WTC11 (cell line): ENCODE measurements around the gene GJA3. TPM values are rescaled to one million over a fixed set of nuclear protein-coding genes. Genes with fewer than 3 reads are reported as not detected.

Experiments
- ATAC-seq: fragments of 200-7000 bp; cut with Tn5 transposase; 2 replicates; pipeline ENCODE4 v1.10.0; 2021; ENCODE audit warnings: mild to moderate bottlenecking, moderate library complexity
- CTCF ChIA-PET: fragments of 300-600 bp; sonication (Branson Sonifier 250); formaldehyde crosslinking; loops from one replicate; lab custom pipeline; 2021; ENCODE audit warnings: antibody characterized with exemption; lab: Charles Lee
- POLR2A ChIA-PET: fragments of 350-600 bp; sonication (Branson Sonifier 250); formaldehyde crosslinking; loops from one replicate; lab custom pipeline; 2021; ENCODE audit warnings: antibody characterized with exemption; lab: Charles Lee
- DNase-seq: peaks from one replicate; pipeline ENCODE4 v3.0.0; 2021; ENCODE audit warnings: low spot score
- H3K27ac Mint-ChIP-seq: 2 replicates; pipeline ENCODE4 v1.8.0; 2021; ENCODE audit warnings: mixed read lengths
- H3K27me3 Mint-ChIP-seq: 2 replicates; pipeline ENCODE4 v1.8.0; 2021; ENCODE audit warnings: low read depth, mild to moderate bottlenecking, moderate library complexity, mixed read lengths
- H3K36me3 Mint-ChIP-seq: 2 replicates; pipeline ENCODE4 v1.8.0; 2021; ENCODE audit warnings: mixed read lengths
- H3K4me1 Mint-ChIP-seq: 2 replicates; pipeline ENCODE4 v1.8.0; 2022; ENCODE audit warnings: mixed read lengths
- H3K4me3 Mint-ChIP-seq: 2 replicates; pipeline ENCODE4 v1.8.0; 2021; ENCODE audit warnings: mild to moderate bottlenecking, moderate library complexity, mixed read lengths
- H3K9me3 Mint-ChIP-seq: 2 replicates; pipeline ENCODE4 v1.8.0; 2021; ENCODE audit warnings: mixed read lengths
- ATF1 ChIP-seq: sonication (generic); formaldehyde crosslinking; IDR thresholded peaks from 2 replicates; pipeline ENCODE4 v1.8.1; 2023; ENCODE audit warnings: mild to moderate bottlenecking, moderate library complexity, missing genetic modification reagents
- CREM ChIP-seq: sonication (generic); formaldehyde crosslinking; IDR thresholded peaks from 2 replicates; pipeline ENCODE4 v1.8.1; 2022; ENCODE audit warnings: mild to moderate bottlenecking, missing genetic modification reagents, moderate library complexity
- ETV6 ChIP-seq: sonication (generic); formaldehyde crosslinking; IDR thresholded peaks from 2 replicates; pipeline ENCODE4 v1.8.1; 2022; ENCODE audit warnings: mild to moderate bottlenecking, missing genetic modification reagents
- FOXP1 ChIP-seq: sonication (generic); formaldehyde crosslinking; IDR thresholded peaks from 2 replicates; pipeline ENCODE4 v1.8.0; 2022; ENCODE audit warnings: missing genetic modification reagents, mild to moderate bottlenecking, moderate library complexity, borderline replicate concordance
- HMGA2 ChIP-seq: fragments of 250-450 bp; sonication (Bioruptor Pico); IDR thresholded peaks from 2 replicates; pipeline ENCODE4 v1.4.0; 2021; ENCODE audit warnings: mild to moderate bottlenecking, moderate library complexity
- IRF2 ChIP-seq: sonication (generic); formaldehyde crosslinking; IDR thresholded peaks from 2 replicates; pipeline ENCODE4 v1.8.0; 2022; ENCODE audit warnings: low read depth, missing genetic modification reagents, borderline replicate concordance
- JAZF1 ChIP-seq: fragments of 250-450 bp; sonication (Bioruptor Pico); IDR thresholded peaks from 2 replicates; pipeline ENCODE4 v1.9.0; 2021; ENCODE audit warnings: moderate library complexity, mild to moderate bottlenecking, inconsistent platforms
- NFE2L1 ChIP-seq: sonication (generic); formaldehyde crosslinking; IDR thresholded peaks from 2 replicates; pipeline ENCODE4 v1.8.1; 2023; ENCODE audit warnings: missing genetic modification reagents
- NR3C1 ChIP-seq: sonication (generic); formaldehyde crosslinking; conservative IDR thresholded peaks from 2 replicates; pipeline ENCODE4 v1.8.1; 2023; ENCODE audit warnings: low read depth, mild to moderate bottlenecking, missing genetic modification reagents
- TCF7 ChIP-seq: sonication (generic); formaldehyde crosslinking; IDR thresholded peaks from 2 replicates; pipeline ENCODE4 v1.8.0; 2022; ENCODE audit warnings: mild to moderate bottlenecking, low read depth, missing genetic modification reagents, moderate library complexity
- TEAD4 ChIP-seq: sonication (generic); formaldehyde crosslinking; IDR thresholded peaks from 2 replicates; pipeline ENCODE4 v1.8.0; 2022; ENCODE audit warnings: mild to moderate bottlenecking, missing genetic modification reagents
- TP53 ChIP-seq: sonication (generic); formaldehyde crosslinking; IDR thresholded peaks from 2 replicates; pipeline ENCODE4 v1.8.1; 2023; ENCODE audit warnings: mild to moderate bottlenecking, missing genetic modification reagents
- ZNF219 ChIP-seq: sonication (generic); formaldehyde crosslinking; IDR thresholded peaks from 2 replicates; pipeline ENCODE4 v1.8.0; 2023; ENCODE audit warnings: missing genetic modification reagents, mild to moderate bottlenecking, borderline replicate concordance
- total RNA-seq: library from RNA; stranded (reverse); gene quantifications from 3 replicates; pipeline ENCODE4 v1.2.3, GENCODE V29; 2021
- TF ChIP-seq, protein P1 (sequence below): sonication (generic); formaldehyde crosslinking; IDR thresholded peaks from 2 replicates; pipeline ENCODE4 v1.8.1; 2023; ENCODE audit warnings: mild to moderate bottlenecking, missing genetic modification reagents, moderate library complexity
- TF ChIP-seq, protein P2 (sequence below): sonication (generic); formaldehyde crosslinking; IDR thresholded peaks from 2 replicates; pipeline ENCODE4 v1.8.0; 2022; ENCODE audit warnings: mild to moderate bottlenecking, missing genetic modification reagents
- TF ChIP-seq, protein P3 (sequence below): sonication (generic); formaldehyde crosslinking; IDR thresholded peaks from 2 replicates; pipeline ENCODE4 v1.8.1; 2023; ENCODE audit warnings: mild to moderate bottlenecking, missing genetic modification reagents, moderate library complexity
- TF ChIP-seq, protein P4 (sequence below): sonication (generic); formaldehyde crosslinking; IDR thresholded peaks from 2 replicates; pipeline ENCODE4 v1.8.1; 2022; ENCODE audit warnings: mild to moderate bottlenecking, moderate library complexity, missing genetic modification reagents
- TF ChIP-seq, protein P5 (sequence below): sonication (generic); formaldehyde crosslinking; IDR thresholded peaks from 2 replicates; pipeline ENCODE4 v1.8.1; 2023; ENCODE audit warnings: mild to moderate bottlenecking, missing genetic modification reagents, borderline replicate concordance
- TF ChIP-seq, protein P6 (sequence below): sonication (generic); formaldehyde crosslinking; IDR thresholded peaks from 2 replicates; pipeline ENCODE4 v1.8.0; 2022; ENCODE audit warnings: mild to moderate bottlenecking, missing genetic modification reagents
- TF ChIP-seq, protein P7 (sequence below): fragments of 250-450 bp; sonication (Bioruptor Pico); IDR thresholded peaks from 2 replicates; pipeline ENCODE4 v1.9.0; 2021; ENCODE audit warnings: mild to moderate bottlenecking

The GJA3 gene
- total RNA-seq, 1 experiment from 2014 or later = 0.48 TPM

DNA sequence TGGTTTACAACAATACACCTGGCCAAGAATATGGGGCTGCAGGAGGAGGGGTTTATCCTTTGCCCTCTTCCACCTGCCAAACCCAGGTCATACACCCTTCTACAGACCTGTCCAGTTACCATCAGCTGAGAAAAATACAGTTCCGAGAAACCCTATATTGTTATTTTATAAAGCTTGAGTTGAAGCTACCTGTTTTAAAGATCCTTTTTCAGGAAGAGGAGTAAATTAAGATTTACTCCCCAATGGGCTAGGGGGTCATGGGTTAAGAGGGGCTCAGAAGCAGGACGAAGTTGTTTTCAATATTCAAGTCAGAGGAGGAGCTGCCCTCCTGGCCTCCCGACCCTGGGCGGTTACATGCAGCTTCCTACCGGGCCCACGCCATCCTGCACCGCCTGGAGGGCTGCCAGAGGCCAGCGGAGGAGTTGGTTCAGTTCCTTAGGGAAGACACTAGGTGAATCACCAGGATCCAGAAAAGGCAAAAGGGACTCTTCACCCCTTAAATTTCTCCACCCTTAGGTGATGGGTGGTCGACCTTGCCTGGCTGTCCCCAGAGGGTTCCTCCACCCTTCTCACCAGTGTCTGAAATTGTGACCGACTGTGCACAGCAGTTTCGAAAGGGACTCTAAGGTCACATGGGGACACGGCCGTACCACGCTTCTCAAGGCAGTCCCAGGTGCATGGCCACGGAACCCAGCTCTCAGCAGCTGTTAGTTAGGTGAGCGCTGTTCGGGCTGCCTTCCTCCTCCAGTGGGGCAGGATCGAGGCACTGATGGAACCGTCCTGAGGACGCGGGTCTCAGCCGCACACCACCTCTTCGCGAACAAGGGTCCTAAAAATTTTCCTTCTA, 30.7 kb upstream of the GJA3 start:
- Mint-ChIP-seq H3K27me3 (peaks cover 86% of the 10 kb centered on the region), H3K9me3 (no peaks in the 10 kb centered on the region), H3K4me1 (peaks cover 18% of the 10 kb centered on the region), H3K4me3 (peak overlapping the region; percentile 68), H3K36me3 (no peaks in the 10 kb centered on the region), H3K27ac (no peak overlapping the region)
- ChIA-PET POLR2A (no interaction called here), CTCF (interaction anchor here (0.6 to 2.2 kb wide), 10 partner anchors 10 to 637 kb away, joined by 3 to 9 read pairs (median 5); partner anchors contain the start of gene GJA3)
- ATAC-seq (peak; percentile 38), DNase-seq (peak; percentile 31)
- no peak for TF ChIP-seq FOXP1
- no peak for TF ChIP-seq CREM
- TF ChIP-seq NR3C1 (CRISPR knock-in tag) = no peak
- TF ChIP-seq TP53 (CRISPR knock-in tag) = no peak
- TF ChIP-seq IRF2 (CRISPR knock-in tag) = no peak
- no peak for TF ChIP-seq ZNF219
- TF ChIP-seq, protein P1, sequence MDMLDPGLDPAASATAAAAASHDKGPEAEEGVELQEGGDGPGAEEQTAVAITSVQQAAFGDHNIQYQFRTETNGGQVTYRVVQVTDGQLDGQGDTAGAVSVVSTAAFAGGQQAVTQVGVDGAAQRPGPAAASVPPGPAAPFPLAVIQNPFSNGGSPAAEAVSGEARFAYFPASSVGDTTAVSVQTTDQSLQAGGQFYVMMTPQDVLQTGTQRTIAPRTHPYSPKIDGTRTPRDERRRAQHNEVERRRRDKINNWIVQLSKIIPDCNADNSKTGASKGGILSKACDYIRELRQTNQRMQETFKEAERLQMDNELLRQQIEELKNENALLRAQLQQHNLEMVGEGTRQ = 0 out of 2 replicates have a peak, but pooled peaks have one; percentile 27
- TF ChIP-seq, protein P2, sequence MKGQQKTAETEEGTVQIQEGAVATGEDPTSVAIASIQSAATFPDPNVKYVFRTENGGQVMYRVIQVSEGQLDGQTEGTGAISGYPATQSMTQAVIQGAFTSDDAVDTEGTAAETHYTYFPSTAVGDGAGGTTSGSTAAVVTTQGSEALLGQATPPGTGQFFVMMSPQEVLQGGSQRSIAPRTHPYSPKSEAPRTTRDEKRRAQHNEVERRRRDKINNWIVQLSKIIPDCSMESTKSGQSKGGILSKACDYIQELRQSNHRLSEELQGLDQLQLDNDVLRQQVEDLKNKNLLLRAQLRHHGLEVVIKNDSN (CRISPR knock-in tag) = no peak
- TF ChIP-seq, protein P3, sequence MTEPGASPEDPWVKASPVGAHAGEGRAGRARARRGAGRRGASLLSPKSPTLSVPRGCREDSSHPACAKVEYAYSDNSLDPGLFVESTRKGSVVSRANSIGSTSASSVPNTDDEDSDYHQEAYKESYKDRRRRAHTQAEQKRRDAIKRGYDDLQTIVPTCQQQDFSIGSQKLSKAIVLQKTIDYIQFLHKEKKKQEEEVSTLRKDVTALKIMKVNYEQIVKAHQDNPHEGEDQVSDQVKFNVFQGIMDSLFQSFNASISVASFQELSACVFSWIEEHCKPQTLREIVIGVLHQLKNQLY (CRISPR knock-in tag) = no peak

DNA sequence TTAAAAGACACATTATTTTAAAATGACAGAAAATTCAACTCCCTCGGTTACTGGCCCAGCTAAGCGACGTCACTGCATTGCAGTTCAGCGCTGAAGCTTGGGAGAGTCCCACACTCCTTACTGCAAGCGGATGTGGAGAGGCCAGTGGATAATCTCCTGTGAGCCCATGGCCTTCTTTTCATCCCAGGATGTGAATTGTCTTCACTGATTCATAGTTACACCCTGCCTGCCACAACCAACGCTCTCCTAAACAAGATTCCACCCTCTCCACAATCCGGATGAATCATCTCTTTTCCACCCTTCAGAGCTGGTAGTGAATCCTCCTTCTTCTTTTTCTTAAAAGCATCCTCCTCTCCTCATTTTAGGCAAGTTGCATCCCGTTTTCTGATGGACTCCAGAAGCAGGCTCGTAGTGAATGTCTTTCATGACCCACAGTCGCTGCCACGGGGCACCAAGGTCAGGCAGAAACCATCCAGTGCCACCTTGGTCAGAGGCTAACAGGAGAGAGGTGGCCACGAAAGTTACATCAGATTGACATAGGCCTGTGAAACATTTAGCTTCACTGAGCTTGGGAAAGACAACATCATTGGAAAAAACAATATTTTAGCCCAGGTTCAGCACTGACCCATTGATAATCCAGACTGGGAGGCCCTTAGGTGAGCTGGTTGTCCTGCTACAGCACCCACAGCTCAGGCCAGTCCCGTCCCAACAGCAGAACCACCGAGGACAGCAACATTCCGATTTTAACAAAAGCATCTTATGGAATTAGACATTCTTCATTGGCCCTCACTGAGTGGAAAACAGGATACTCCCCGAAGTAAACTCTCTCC, 29.8 kb upstream of the GJA3 start:
- ChIA-PET POLR2A (no interaction called here), CTCF (interaction anchor here (0.6 to 2.2 kb wide), 9 partner anchors 9 to 638 kb away, joined by 3 to 9 read pairs (median 5); no protein-coding TSS in a partner anchor)
- no peak for DNase-seq
- H3K36me3 Mint-ChIP-seq = no peaks in the 10 kb centered on the region
- H3K27ac Mint-ChIP-seq = no peak overlapping the region
- H3K4me1 Mint-ChIP-seq = peaks cover 18% of the 10 kb centered on the region
- ATAC-seq = no peak
- peak overlapping the region; percentile 68; the same call in 1 of the 2 replicates for H3K4me3 Mint-ChIP-seq
- H3K27me3 Mint-ChIP-seq = peaks cover 77% of the 10 kb centered on the region
- no peaks in the 10 kb centered on the region for H3K9me3 Mint-ChIP-seq
- TF ChIP-seq, protein P1 = no peak
- TF ChIP-seq HMGA2 (CRISPR knock-in tag) (no peak), TP53 (CRISPR knock-in tag) (no peak), JAZF1 (no peak), ATF1 (CRISPR knock-in tag) (no peak), TCF7 (CRISPR knock-in tag) (no peak), ETV6 (CRISPR knock-in tag) (no peak), TEAD4 (CRISPR knock-in tag) (no peak), NFE2L1 (no peak)
- TF ChIP-seq, protein P4, sequence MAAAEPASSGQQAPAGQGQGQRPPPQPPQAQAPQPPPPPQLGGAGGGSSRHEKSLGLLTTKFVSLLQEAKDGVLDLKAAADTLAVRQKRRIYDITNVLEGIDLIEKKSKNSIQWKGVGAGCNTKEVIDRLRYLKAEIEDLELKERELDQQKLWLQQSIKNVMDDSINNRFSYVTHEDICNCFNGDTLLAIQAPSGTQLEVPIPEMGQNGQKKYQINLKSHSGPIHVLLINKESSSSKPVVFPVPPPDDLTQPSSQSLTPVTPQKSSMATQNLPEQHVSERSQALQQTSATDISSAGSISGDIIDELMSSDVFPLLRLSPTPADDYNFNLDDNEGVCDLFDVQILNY = no peak
- TF ChIP-seq, protein P5, sequence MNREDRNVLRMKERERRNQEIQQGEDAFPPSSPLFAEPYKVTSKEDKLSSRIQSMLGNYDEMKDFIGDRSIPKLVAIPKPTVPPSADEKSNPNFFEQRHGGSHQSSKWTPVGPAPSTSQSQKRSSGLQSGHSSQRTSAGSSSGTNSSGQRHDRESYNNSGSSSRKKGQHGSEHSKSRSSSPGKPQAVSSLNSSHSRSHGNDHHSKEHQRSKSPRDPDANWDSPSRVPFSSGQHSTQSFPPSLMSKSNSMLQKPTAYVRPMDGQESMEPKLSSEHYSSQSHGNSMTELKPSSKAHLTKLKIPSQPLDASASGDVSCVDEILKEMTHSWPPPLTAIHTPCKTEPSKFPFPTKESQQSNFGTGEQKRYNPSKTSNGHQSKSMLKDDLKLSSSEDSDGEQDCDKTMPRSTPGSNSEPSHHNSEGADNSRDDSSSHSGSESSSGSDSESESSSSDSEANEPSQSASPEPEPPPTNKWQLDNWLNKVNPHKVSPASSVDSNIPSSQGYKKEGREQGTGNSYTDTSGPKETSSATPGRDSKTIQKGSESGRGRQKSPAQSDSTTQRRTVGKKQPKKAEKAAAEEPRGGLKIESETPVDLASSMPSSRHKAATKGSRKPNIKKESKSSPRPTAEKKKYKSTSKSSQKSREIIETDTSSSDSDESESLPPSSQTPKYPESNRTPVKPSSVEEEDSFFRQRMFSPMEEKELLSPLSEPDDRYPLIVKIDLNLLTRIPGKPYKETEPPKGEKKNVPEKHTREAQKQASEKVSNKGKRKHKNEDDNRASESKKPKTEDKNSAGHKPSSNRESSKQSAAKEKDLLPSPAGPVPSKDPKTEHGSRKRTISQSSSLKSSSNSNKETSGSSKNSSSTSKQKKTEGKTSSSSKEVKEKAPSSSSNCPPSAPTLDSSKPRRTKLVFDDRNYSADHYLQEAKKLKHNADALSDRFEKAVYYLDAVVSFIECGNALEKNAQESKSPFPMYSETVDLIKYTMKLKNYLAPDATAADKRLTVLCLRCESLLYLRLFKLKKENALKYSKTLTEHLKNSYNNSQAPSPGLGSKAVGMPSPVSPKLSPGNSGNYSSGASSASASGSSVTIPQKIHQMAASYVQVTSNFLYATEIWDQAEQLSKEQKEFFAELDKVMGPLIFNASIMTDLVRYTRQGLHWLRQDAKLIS (CRISPR knock-in tag) = no peak
- TF ChIP-seq, protein P6, sequence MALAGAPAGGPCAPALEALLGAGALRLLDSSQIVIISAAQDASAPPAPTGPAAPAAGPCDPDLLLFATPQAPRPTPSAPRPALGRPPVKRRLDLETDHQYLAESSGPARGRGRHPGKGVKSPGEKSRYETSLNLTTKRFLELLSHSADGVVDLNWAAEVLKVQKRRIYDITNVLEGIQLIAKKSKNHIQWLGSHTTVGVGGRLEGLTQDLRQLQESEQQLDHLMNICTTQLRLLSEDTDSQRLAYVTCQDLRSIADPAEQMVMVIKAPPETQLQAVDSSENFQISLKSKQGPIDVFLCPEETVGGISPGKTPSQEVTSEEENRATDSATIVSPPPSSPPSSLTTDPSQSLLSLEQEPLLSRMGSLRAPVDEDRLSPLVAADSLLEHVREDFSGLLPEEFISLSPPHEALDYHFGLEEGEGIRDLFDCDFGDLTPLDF (CRISPR knock-in tag) = no peak
- TF ChIP-seq, protein P2 (CRISPR knock-in tag) = no peak
- TF ChIP-seq, protein P7, sequence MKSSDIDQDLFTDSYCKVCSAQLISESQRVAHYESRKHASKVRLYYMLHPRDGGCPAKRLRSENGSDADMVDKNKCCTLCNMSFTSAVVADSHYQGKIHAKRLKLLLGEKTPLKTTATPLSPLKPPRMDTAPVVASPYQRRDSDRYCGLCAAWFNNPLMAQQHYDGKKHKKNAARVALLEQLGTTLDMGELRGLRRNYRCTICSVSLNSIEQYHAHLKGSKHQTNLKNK (CRISPR knock-in tag) = no peak
